ENCODE measurements around the gene MMAB. TPM values are rescaled to one million over a fixed set of nuclear protein-coding genes. Genes with fewer than 3 reads are reported as not detected.

MMAB gene
- total and polyA plus RNA-seq, 2 donors (not counting 1 experiment from before 2014, with no cell fraction given), result 36.8 to 56.1 TPM

DNA sequence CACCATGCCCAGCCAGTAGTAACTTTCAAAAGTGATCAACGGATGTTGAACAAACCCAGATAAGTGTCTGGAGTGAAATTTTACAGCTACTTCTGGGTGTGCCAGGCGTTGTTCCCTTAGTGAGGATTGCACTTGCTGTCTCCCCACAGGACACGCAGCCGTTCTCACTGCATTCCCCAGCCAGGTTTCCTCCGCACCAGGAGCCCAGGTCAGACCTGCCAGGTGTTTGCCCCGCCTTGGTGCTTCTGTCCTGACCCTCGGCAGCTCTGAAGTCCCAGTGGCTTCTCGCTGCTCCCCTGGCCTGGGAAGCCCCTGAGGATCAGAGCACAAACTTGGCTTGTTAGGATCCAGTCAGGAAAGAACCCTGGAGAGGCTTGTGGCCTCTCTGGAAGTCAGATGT lies 36.2 kb downstream of the MMAB start:
- no peaks in the 10 kb centered on the region for H3K79me2 ChIP-seq (ENCODE audit: control insufficient read depth, insufficient read depth, low read length)
- H3K27ac ChIP-seq (ENCODE audit: insufficient read depth, low read length), result no peak overlapping the region
- TF ChIP-seq, protein P1, sequence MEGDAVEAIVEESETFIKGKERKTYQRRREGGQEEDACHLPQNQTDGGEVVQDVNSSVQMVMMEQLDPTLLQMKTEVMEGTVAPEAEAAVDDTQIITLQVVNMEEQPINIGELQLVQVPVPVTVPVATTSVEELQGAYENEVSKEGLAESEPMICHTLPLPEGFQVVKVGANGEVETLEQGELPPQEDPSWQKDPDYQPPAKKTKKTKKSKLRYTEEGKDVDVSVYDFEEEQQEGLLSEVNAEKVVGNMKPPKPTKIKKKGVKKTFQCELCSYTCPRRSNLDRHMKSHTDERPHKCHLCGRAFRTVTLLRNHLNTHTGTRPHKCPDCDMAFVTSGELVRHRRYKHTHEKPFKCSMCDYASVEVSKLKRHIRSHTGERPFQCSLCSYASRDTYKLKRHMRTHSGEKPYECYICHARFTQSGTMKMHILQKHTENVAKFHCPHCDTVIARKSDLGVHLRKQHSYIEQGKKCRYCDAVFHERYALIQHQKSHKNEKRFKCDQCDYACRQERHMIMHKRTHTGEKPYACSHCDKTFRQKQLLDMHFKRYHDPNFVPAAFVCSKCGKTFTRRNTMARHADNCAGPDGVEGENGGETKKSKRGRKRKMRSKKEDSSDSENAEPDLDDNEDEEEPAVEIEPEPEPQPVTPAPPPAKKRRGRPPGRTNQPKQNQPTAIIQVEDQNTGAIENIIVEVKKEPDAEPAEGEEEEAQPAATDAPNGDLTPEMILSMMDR (conservative IDR thresholded peaks at IDR 0.05 in 1 of 2, IDR thresholded peaks at IDR 0.05 in 1 of 2; ENCODE audit: low read depth in 1 of 2, low read length in 2 of 2), result no peak
- no peak for TF ChIP-seq EZH2 (IDR thresholded peaks at IDR 0.05; ENCODE audit: low read length, missing control alignments)
- no peaks in the 10 kb centered on the region for H3K27me3 ChIP-seq (ENCODE audit: control insufficient read depth, insufficient read depth, low read length)
- no peak overlapping the region for H3K4me2 ChIP-seq (ENCODE audit: extremely low read depth, insufficient read depth, low read length)
- H4K20me1 ChIP-seq (ENCODE audit: control insufficient read depth, extremely low read depth, insufficient read depth, low read length), result no peaks in the 10 kb centered on the region
- peaks cover 4% of the 10 kb centered on the region for H3K4me1 ChIP-seq (ENCODE audit: control insufficient read depth, extremely low read depth, insufficient read depth, low read length)
- no peak overlapping the region for H2AFZ ChIP-seq (ENCODE audit: low read length)
- no peak for DNase-seq (ENCODE audit: low read depth in 2 of 2)
- H3K9ac ChIP-seq (ENCODE audit: insufficient read depth, low read length), result no peak overlapping the region
- no peak overlapping the region for H3K4me3 ChIP-seq (replicated peaks in 1 of 4; ENCODE audit: control extremely low read depth in 1 of 4, insufficient read depth in 1 of 4, low read depth in 3 of 4, low read length in 4 of 4)
- H3K9me3 ChIP-seq (ENCODE audit: control insufficient read depth, insufficient read depth, low read depth, low read length), result no peaks in the 10 kb centered on the region
- H3K36me3 ChIP-seq (ENCODE audit: control insufficient read depth, insufficient read depth, low read length), result no peaks in the 10 kb centered on the region

DNA sequence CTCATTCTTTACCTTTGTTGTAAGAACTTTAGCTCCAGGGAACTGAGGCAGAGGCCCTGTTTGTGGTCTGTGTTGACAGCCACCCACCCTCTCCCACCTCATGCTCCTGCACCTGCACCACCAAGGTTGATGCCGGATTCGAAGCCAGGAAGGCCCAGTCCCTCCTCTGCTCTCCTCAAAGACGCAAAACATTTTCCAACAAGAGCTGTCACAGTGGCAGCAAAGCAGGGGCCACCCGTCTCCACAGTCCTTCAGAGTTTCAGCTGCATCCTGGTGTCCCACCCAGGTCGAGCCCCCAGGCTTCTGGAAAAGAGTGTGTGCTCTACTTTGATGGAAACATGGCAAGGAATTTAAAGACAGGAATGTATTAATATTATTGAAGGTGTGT lies 37.4 kb downstream of the MMAB start:
- Histone ChIP-seq H3K36me3 (ENCODE audit: control insufficient read depth, insufficient read depth, low read length) (no peaks in the 10 kb centered on the region), H3K9ac (ENCODE audit: insufficient read depth, low read length) (no peak overlapping the region), H3K27ac (ENCODE audit: insufficient read depth, low read length) (no peak overlapping the region), H3K9me3 (ENCODE audit: control insufficient read depth, insufficient read depth, low read depth, low read length) (no peaks in the 10 kb centered on the region), H3K4me2 (ENCODE audit: extremely low read depth, insufficient read depth, low read length) (no peak overlapping the region), H2AFZ (ENCODE audit: low read length) (no peak overlapping the region), H3K4me3 (replicated peaks in 1 of 4; ENCODE audit: control extremely low read depth in 1 of 4, insufficient read depth in 1 of 4, low read depth in 3 of 4, low read length in 4 of 4) (no peak overlapping the region), H3K79me2 (ENCODE audit: control insufficient read depth, insufficient read depth, low read length) (no peaks in the 10 kb centered on the region), H3K4me1 (ENCODE audit: control insufficient read depth, extremely low read depth, insufficient read depth, low read length) (no peaks in the 10 kb centered on the region), H3K27me3 (ENCODE audit: control insufficient read depth, insufficient read depth, low read length) (no peaks in the 10 kb centered on the region), H4K20me1 (ENCODE audit: control insufficient read depth, extremely low read depth, insufficient read depth, low read length) (no peaks in the 10 kb centered on the region)
- TF ChIP-seq, protein P1 (conservative IDR thresholded peaks at IDR 0.05 in 1 of 2, IDR thresholded peaks at IDR 0.05 in 1 of 2; ENCODE audit: low read depth in 1 of 2, low read length in 2 of 2), result no peak
- no peak for TF ChIP-seq EZH2 (IDR thresholded peaks at IDR 0.05; ENCODE audit: low read length, missing control alignments)
- DNase-seq (ENCODE audit: low read depth in 2 of 2), result no peak

DNA sequence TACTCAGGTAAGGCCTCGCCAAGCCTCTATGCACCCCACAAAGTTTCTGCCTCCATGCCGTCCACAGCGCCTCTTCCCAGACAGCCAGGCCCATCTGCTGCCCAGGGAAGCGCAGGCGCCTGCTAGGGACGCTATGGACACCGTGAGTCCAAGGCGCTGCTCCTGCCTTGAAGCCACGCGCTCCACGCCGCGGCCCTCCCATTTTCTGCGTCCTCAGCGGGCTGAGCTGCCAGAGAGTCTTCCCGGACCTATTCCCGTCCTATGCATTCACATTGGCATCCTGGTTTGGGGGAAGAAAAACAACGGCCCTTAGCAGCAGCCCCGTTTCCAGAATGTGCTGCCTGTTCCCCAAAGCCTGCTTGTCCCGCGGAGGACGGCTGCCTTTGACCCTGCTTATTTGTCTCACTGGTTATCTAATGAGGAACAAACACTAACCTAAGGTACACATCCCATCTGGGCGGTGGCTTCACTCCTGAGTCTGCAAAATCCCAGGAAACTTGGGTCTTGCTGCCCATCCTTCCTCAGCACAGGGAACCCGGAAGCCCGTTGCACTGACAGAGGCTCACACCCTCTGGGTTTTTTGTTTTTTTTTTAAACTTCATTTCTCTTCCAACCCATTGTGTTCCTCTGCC lies 38.0 kb downstream of the MMAB start:
- Histone ChIP-seq H3K4me2 (ENCODE audit: extremely low read depth, insufficient read depth, low read length) (no peak overlapping the region), H3K4me1 (ENCODE audit: control insufficient read depth, extremely low read depth, insufficient read depth, low read length) (no peaks in the 10 kb centered on the region), H3K27ac (ENCODE audit: insufficient read depth, low read length) (no peak overlapping the region), H2AFZ (ENCODE audit: low read length) (no peak overlapping the region), H3K27me3 (ENCODE audit: control insufficient read depth, insufficient read depth, low read length) (no peaks in the 10 kb centered on the region), H3K36me3 (ENCODE audit: control insufficient read depth, insufficient read depth, low read length) (peaks cover 2% of the 10 kb centered on the region), H4K20me1 (ENCODE audit: control insufficient read depth, extremely low read depth, insufficient read depth, low read length) (no peaks in the 10 kb centered on the region), H3K9ac (ENCODE audit: insufficient read depth, low read length) (no peak overlapping the region), H3K4me3 (replicated peaks in 1 of 4; ENCODE audit: control extremely low read depth in 1 of 4, insufficient read depth in 1 of 4, low read depth in 3 of 4, low read length in 4 of 4) (no peak overlapping the region), H3K79me2 (ENCODE audit: control insufficient read depth, insufficient read depth, low read length) (no peaks in the 10 kb centered on the region), H3K9me3 (ENCODE audit: control insufficient read depth, insufficient read depth, low read depth, low read length) (no peaks in the 10 kb centered on the region)
- no peak for TF ChIP-seq EZH2 (IDR thresholded peaks at IDR 0.05; ENCODE audit: low read length, missing control alignments)
- TF ChIP-seq, protein P1 (conservative IDR thresholded peaks at IDR 0.05 in 1 of 2, IDR thresholded peaks at IDR 0.05 in 1 of 2; ENCODE audit: low read depth in 1 of 2, low read length in 2 of 2), result no peak
- DNase-seq (ENCODE audit: low read depth in 2 of 2), result no peak

Measured in fibroblast of lung (primary cell).